GM12874 (cell line): Measurements from ENCODE around the gene WDR83.

Experiments
- TF ChIP-seq, protein P1 (sequence below): IDR thresholded peaks from 2 replicates; pipeline ENCODE4 v1.5.1; 2011; ENCODE audit warnings: low read depth, mild to moderate bottlenecking, control low read depth, low read length, moderate library complexity; ENCODE audit not compliant: insufficient read depth

WDR83 gene

DNA sequence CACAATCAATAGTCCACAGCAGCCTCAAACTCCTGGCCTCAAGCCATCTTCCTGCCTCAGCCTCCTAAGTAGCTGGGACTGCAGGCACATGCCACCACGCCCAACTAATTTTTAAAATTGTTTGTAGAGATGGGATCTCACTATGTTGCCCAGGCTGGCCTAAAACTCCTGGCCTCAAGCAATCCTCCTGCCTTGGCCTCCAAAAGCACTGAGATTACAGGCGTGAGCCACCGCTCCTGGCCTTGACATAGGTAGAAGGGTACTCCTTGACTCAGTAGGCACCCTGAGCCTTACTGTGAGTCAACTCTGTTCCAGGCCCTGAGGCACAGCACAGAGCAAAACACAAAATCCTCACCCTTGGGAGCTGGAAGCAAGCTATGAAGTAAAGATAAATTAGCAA lies 49.3 kb downstream of the WDR83 start:
- TF ChIP-seq, protein P1, sequence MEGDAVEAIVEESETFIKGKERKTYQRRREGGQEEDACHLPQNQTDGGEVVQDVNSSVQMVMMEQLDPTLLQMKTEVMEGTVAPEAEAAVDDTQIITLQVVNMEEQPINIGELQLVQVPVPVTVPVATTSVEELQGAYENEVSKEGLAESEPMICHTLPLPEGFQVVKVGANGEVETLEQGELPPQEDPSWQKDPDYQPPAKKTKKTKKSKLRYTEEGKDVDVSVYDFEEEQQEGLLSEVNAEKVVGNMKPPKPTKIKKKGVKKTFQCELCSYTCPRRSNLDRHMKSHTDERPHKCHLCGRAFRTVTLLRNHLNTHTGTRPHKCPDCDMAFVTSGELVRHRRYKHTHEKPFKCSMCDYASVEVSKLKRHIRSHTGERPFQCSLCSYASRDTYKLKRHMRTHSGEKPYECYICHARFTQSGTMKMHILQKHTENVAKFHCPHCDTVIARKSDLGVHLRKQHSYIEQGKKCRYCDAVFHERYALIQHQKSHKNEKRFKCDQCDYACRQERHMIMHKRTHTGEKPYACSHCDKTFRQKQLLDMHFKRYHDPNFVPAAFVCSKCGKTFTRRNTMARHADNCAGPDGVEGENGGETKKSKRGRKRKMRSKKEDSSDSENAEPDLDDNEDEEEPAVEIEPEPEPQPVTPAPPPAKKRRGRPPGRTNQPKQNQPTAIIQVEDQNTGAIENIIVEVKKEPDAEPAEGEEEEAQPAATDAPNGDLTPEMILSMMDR: no peak

DNA sequence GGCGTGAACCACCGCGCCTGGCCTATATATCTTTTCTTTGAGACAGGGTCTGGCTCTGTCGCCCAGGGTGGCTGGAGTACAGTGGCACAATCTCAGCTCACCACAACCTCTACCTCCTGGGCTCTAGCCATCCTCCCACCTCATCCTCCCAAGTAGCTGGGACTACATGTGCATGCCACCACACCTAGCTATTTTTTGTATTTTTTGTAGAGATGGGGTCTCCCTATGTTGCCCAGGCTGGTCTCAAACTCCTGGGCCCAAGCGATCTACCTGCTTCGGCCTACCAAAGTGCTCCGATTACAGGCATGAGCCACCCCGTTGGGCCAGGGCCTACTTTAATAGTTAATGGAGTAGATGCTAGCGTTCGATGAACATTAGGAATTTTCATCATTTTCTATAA lies 53.7 kb downstream of the WDR83 start:
- TF ChIP-seq, protein P1: no peak

DNA sequence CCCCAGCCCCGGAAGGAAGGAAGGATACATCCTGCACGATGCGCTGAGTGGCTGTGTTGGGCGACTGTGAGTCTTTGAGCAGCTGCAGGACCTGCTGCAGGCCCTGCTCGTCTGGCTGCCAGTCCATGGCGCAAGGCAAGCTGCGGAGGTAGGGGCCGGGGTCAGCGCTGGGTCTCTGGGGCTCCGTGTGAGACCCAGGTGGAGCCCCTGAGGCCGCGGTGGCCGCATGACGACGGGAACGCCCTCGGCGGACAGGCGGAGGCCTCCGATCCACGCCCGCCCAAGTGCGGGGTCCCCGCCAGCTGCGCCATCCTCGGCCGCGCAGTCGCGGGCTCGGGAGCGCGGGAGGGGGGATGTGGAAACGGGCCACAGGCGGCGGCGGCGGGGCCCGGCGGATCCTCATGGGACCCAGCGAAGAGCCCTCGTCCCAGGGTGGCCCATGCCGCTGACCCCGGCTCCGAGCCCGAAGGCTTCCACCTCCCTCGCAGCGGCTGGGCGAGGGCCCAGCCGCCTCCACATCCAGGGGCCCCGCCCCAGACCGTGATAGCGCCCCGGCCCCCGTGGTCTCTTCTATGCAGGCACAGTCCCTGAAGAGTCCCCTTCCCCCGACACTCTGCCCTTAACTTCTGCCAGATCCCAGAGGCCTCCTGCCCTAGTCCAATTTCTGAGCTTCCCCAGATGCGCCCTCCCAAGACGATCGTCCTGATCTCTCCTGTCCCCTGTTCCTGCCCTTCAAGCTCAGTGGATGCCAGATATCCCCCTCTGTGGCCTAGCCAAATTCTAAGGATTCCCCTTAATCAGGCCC lies 54.4 kb downstream of the WDR83 start:
- TF ChIP-seq, protein P1: no peak

DNA sequence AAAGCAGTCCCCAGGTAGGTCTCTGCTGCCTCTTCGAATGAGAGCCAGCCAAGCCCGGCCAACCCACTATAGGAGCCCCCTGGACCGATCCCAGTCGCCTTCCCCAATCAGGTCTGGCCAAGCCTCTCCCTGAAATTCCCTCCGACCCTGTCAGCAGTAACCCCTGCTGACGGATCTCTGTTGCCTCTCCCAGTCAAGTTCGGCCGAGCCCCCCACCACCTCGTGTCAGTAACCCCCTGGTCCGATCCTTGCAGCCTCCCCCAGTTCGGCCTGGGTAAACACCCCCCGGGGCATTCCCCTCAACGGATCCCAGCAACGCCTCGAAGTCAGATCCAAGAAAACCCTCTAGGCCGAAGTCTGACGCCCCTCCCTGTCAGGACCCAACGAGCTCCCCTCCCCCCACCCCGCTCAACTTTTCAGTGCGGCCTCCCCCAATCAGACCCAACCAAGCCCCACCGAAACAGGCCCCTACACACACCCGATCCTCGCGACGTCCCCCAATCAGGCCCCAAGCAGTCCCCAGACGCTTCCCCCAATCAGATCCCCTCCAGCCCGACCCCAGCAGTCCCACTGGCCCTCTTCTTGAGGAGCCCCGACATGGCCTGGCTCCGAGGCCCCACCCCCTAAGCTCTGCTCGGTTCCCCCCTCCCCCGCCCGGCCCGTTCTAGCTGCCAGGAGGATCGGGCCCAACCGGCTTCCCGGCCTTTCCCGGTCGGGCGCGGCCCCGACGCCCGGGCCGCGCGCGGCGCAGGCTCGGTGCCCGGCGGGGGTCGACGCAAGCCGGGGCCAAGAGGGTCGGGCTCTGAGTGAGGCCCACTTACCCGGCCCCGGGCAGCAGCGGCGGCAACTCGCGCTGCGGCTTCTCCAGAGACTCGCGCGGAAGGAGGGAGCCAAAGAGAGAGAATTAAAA lies 55.3 kb downstream of the WDR83 start:
- TF ChIP-seq, protein P1: no peak

DNA sequence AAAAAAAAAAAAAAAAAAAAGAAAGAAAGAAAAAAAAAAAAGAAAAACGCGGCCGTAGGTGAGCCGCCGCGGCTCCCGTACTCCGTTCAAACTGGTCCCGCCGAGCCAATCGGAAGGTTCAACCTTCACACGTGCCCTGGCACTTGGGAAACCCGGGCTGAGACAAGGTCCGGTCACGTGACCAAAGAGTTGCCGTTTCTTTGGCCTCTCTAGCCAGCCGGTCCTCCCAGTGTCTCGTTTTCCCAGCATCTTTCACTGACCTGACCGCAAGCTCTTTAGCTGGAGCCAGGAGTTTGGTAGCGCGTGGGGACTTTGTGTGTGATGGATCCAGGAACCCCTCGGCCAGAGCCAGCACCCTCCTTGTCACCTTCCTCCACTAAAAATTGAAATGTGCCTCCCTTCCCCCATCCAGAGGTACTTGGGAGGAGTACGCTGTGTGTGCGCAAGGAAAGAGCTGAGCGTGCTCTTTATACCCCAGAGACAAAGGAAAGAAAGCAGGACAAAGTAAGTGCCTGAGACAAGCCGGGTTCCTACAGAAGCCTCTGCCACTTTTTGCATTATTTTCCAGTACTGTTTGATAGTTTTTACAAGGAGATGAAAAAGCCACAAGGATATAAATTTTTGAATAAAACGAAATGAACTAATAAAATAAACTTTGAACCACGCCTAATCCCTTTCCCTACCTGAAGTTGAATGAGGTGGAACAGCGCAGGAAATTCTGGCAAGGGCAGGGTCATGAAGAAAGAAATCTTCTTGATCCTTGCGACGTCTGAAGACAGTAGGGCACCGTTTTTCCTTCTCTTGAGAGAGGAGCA lies 56.2 kb downstream of the WDR83 start:
- TF ChIP-seq, protein P1: no peak

DNA sequence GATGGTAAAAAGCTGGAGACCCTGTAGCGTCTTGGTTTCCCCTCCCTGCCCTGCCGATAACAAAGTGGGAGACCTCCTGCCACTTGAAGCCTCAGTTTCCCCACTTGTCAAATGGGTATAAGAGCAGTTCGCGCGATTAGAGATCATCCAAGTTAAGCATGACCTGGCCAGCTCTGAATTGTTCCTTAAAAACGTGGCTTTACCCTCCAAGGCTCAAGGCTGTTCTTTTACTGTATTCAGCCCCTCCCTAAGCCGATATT lies 56.7 kb downstream of the WDR83 start:
- TF ChIP-seq, protein P1: no peak
